HepG2 (cell line): Measurements from ENCODE around the gene BSN. TPM values are rescaled to one million over a fixed set of nuclear protein-coding genes. Genes with fewer than 3 reads are reported as not detected.

Experiments
- CREB3 ChIP-seq: sonication (generic); formaldehyde crosslinking; IDR thresholded peaks from 2 replicates; pipeline ENCODE4 v1.5.0; 2020; ENCODE audit warnings: missing genetic modification reagents
- FOXA3 ChIP-seq: IDR thresholded peaks from 2 replicates; pipeline ENCODE4 v1.6.1; 2016; ENCODE audit warnings: missing genetic modification reagents, missing compliant biosample characterization
- HIVEP1 ChIP-seq: sonication (generic); formaldehyde crosslinking; IDR thresholded peaks from 2 replicates; pipeline ENCODE4 v1.4.0; 2020; ENCODE audit warnings: mild to moderate bottlenecking, missing genetic modification reagents
- KDM6A ChIP-seq: IDR thresholded peaks from 2 replicates; pipeline ENCODE4 v1.6.1; 2016; ENCODE audit warnings: low read depth
- KLF11 ChIP-seq: IDR thresholded peaks from 2 replicates; pipeline ENCODE4 v1.6.1; 2016; ENCODE audit warnings: missing compliant biosample characterization
- NR2F2 ChIP-seq: IDR thresholded peaks from 2 replicates; pipeline ENCODE4 v1.6.1; 2012; ENCODE audit warnings: low read depth, inconsistent platforms, borderline replicate concordance
- REST ChIP-seq, 2 experiments: IDR thresholded peaks; 2 replicates each; pipeline ENCODE4 v1.6.1; 2011 to 2012; ENCODE audit warnings: low read length in 2 of 2, borderline replicate concordance in 1 of 2, low read depth in 1 of 2, mild to moderate bottlenecking in 1 of 2, moderate library complexity in 1 of 2
- RXRB ChIP-seq: IDR thresholded peaks from 2 replicates; pipeline ENCODE4 v1.6.1; 2016; ENCODE audit warnings: borderline replicate concordance, missing genetic modification reagents, missing compliant biosample characterization
- SAFB2 ChIP-seq: sonication (generic); formaldehyde crosslinking; IDR thresholded peaks from 2 replicates; pipeline ENCODE4 v1.5.1; 2020; ENCODE audit warnings: missing genetic modification reagents, low read depth, mild to moderate bottlenecking, borderline replicate concordance
- SALL1 ChIP-seq: sonication (generic); formaldehyde crosslinking; IDR thresholded peaks from 2 replicates; pipeline ENCODE4 v1.8.0; 2022; ENCODE audit warnings: mild to moderate bottlenecking, missing genetic modification reagents
- TAF15 ChIP-seq: fragments of 200-400 bp; formaldehyde crosslinking; IDR thresholded peaks from one replicate; pipeline ENCODE4 v1.6.1; 2018; ENCODE audit warnings: mild to moderate bottlenecking, low read depth, low read length; ENCODE audit not compliant: poor library complexity, severe bottlenecking
- ZBTB7A ChIP-seq: sonication (generic); formaldehyde crosslinking; IDR thresholded peaks from 2 replicates; pipeline ENCODE4 v1.8.0; 2022; ENCODE audit warnings: mild to moderate bottlenecking, missing genetic modification reagents
- ZBTB8A ChIP-seq: sonication (generic); formaldehyde crosslinking; IDR thresholded peaks from 2 replicates; pipeline ENCODE4 v1.4.0; 2020; ENCODE audit warnings: mild to moderate bottlenecking, low read depth, missing genetic modification reagents, borderline replicate concordance
- ZNF558 ChIP-seq: sonication (generic); formaldehyde crosslinking; IDR thresholded peaks from 2 replicates; pipeline ENCODE4 v1.9.0; 2022; ENCODE audit warnings: mild to moderate bottlenecking, missing genetic modification reagents, borderline replicate concordance
- ZNF597 ChIP-seq: sonication (generic); formaldehyde crosslinking; IDR thresholded peaks from 2 replicates; pipeline ENCODE4 v1.5.0; 2020; ENCODE audit warnings: missing genetic modification reagents
- ZNF766 ChIP-seq: sonication (generic); formaldehyde crosslinking; IDR thresholded peaks from 2 replicates; pipeline ENCODE4 v1.5.0; 2020; ENCODE audit warnings: missing genetic modification reagents, borderline replicate concordance
- ZNF839 ChIP-seq: sonication (generic); formaldehyde crosslinking; IDR thresholded peaks from 2 replicates; pipeline ENCODE4 v1.4.0; 2020; ENCODE audit warnings: missing genetic modification reagents, mild to moderate bottlenecking, borderline replicate concordance
- polyA plus RNA-seq, 8 experiments: library from polyadenylated mRNA; depleted of rRNA in 3 of 8; stranded (reverse) in 7 of 8; unstranded in 1 of 8; fragments of >200 nt; fragmentation: Illumina TruSeq in 4 of 8; extraction: Trizol in 4 of 8; gene quantifications; 2 replicates each; pipeline versions ENCODE4 v1.2.1 to v1.2.3, GENCODE V29; 2011 to 2016; ENCODE audit warnings: low read depth in 4 of 8, missing spikeins in 1 of 8, mixed read lengths in 1 of 8; ENCODE audit not compliant: insufficient read depth in 1 of 8
- total RNA-seq, 5 experiments: library from RNA; depleted of rRNA; stranded (reverse); fragments of >200 nt; fragmentation: Illumina TruSeq; extraction: Trizol; gene quantifications; 2 replicates each; pipeline ENCODE4 v1.2.3, GENCODE V29; 2016; ENCODE audit warnings: low read depth in 1 of 5
- TF ChIP-seq, protein P1 (sequence below): sonication (generic); formaldehyde crosslinking; IDR thresholded peaks from 2 replicates; pipeline ENCODE4 v1.4.0; 2020; ENCODE audit warnings: missing genetic modification reagents
- TF ChIP-seq, protein P2 (sequence below): sonication (generic); formaldehyde crosslinking; IDR thresholded peaks from 2 replicates; pipeline ENCODE4 v1.8.1; 2023; ENCODE audit warnings: mild to moderate bottlenecking, missing genetic modification reagents

BSN gene
- total and polyA plus RNA-seq, 2 of the 13 experiments (the other 11 are each of a cell fraction or from before 2014, with no cell fraction given), result 0.42 to 0.86 TPM

DNA sequence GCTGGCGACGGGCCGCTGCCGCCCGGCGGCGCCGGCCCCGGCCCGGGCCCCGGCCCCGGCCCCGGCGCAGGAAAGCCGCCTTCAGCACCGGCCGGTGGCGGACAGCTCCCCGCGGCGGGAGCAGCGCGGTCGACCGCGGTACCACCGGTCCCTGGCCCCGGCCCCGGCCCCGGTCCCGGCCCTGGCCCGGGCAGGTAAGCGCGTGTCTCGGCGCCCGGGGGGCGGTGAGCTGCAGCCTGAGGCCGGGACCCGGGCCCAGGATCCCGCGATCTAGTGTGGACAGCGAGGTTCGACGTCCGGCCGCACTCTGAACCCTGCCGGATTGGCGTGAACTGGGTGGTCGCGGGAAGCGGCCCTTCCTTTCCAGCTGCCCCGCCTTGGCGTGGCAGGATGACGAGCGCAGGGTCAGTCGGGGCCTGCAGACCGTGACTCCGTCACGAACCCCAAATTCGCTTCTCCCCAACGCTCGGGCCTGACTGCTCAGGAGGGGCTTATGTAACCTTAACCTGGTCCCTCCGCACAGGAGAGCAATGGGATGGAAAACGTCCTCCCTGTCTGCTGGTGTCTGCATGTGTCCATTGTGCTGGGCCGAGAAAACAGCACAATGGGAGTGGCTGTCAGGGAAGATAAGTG is 472 bp downstream of the BSN start (continued):
- TF ChIP-seq, protein P1, sequence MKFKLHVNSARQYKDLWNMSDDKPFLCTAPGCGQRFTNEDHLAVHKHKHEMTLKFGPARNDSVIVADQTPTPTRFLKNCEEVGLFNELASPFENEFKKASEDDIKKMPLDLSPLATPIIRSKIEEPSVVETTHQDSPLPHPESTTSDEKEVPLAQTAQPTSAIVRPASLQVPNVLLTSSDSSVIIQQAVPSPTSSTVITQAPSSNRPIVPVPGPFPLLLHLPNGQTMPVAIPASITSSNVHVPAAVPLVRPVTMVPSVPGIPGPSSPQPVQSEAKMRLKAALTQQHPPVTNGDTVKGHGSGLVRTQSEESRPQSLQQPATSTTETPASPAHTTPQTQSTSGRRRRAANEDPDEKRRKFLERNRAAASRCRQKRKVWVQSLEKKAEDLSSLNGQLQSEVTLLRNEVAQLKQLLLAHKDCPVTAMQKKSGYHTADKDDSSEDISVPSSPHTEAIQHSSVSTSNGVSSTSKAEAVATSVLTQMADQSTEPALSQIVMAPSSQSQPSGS (CRISPR knock-in tag), result no peak
- TF ChIP-seq ZBTB8A, result no peak
- TF ChIP-seq, protein P2, sequence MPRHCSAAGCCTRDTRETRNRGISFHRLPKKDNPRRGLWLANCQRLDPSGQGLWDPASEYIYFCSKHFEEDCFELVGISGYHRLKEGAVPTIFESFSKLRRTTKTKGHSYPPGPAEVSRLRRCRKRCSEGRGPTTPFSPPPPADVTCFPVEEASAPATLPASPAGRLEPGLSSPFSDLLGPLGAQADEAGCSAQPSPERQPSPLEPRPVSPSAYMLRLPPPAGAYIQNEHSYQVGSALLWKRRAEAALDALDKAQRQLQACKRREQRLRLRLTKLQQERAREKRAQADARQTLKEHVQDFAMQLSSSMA (CRISPR knock-in tag), result 0 out of 2 replicates have a peak, but pooled peaks have one; percentile 77
- no peak for TF ChIP-seq NR2F2
- TF ChIP-seq REST (IDR thresholded peaks at IDR 0.05; ENCODE audit: borderline replicate concordance in 1 of 2, low read depth in 1 of 2, low read length in 2 of 2), result peak; percentile 64 to 93
- TF ChIP-seq RXRB (CRISPR knock-in tag), result no peak
- no peak for TF ChIP-seq KLF11 (CRISPR knock-in tag)
- TF ChIP-seq SAFB2, result peak; percentile 82
- no peak for TF ChIP-seq FOXA3 (CRISPR knock-in tag)
- TF ChIP-seq ZNF839 (CRISPR knock-in tag), result 0 out of 2 replicates have a peak, but pooled peaks have one; percentile 43
- TF ChIP-seq SALL1, result peak; percentile 57
- peak; percentile 88 for TF ChIP-seq CREB3
- peak; percentile 80 for TF ChIP-seq ZBTB7A (CRISPR knock-in tag)
- TF ChIP-seq ZNF558 (CRISPR knock-in tag), result peak; percentile 79; the same call in 1 of the 2 replicates
- TF ChIP-seq TAF15, result no peak
- no peak for TF ChIP-seq KDM6A (CRISPR knock-in tag)
- peak; percentile 70; the same call in 1 of the 2 replicates for TF ChIP-seq ZNF766 (CRISPR knock-in tag)
- 0 out of 2 replicates have a peak, but pooled peaks have one; percentile 56 for TF ChIP-seq HIVEP1 (CRISPR knock-in tag)
- no peak for TF ChIP-seq ZNF597 (CRISPR knock-in tag)
